ENCODE measurements around the gene SINHCAF.

Gene SINHCAF

DNA sequence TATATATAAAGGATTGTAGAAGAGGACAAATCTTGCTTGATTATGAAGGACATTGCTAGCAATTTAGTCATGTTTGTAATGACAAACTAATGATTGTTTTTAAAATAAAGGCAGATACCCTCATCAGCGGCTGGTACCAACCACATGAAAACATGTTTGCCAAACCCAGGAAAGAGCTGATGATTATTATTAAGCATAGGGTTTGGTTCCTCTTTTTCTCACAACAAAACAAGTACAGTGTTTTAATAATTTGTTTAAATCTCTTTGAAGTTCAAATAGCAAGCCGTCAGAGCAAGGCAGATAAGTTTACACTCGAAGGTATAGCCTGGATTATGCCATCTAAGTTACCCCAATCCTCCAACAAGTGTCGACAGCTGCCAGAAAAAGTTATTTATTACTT is 5.3 kb upstream of the SINHCAF start:
- no peak for DNase-seq

DNA sequence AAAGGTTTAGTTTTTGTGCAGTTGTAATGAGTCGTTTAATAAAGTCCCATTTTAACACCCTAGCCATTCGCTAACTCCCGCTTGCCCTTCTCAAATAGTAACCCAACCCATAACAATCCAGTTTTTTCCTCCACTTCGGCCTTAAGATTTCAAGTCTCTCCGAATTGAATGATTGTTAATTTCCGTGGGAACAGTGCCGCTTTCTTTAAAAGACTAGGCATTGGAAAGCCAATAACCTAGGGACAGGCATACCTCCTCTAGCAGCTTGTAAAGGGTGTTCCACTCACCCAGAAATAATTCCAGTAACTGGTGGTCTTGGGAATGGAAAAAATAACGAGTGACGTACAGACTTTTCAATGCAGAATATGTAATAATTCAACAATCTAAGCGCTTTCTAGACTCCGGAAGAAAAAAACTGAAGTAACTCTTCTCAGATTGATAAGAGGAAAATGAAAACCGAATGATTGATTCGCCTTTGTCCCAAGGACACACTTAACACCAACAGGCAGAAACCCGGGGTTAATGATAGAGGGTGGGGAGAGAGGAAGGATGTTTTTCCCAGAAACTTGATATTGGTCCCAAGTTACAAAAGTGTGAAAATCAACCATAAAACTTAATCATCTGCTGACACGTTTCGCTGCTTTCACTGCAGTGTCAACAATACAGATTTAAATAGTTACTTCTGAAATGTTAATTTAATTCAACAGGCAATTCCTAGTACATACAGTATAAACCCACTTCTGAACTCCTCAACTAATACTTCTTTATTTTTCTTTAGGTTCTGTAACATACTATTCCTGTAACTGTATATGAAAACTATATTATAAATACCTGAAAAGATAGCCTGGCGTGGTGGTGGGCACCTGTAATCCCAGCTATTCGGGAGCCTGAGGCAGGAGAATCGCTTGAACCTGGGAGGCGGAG is 1.0 kb upstream of the SINHCAF start:
- DNase-seq: peak in 1 of 14 donors; percentile 6

DNA sequence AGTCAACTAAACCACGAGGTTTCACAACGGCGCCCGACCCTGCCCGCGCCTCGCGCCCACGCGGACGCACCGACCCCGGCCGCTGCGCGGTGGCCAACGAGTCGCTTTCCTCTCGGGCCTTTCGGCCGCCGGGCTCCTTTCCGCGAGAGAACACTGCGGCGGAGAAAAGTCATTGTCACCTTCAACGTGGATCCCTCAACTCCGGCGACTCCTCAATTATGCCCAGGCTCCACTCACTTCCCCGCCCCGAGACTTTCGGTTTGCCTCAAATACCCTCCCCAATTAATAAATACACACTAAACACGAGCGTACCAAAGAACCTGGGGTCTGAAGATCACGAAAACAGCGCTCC is 450 bp downstream of the SINHCAF start:
- DNase-seq: peak in 6 of 14 donors; percentile 29 to 60 (median 53)

DNA sequence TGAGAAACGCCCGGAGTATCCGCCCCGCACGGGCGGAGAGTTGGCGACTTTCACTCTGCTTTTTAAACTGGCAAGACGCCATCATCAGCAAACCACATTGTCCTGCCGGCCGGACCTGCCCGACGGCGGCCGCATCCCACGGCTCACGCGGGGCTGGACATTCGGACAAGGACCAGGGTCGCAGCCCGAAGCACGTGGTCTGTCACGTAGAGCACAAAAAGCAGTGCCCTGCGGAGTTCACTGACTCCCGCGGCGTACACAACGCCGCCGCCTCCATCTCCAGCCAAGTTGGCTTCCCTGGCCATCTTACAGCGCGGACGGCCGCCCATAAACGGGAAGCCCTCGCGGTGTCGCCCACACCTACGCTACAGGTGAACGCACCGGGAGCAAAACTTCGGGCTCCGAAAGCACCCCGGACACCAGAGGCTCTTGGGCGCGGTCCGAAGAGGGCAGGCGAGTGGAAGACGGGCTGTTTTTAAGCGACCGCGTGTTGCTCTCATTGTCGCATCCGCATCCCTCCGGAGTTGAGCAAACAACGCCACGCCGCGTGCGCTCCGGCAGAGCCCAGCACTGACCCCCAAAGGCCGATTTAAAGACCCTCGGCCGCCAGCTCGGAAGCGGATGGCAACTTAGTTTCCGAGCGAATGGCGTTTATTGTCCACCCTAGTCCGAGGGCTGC is 966 bp downstream of the SINHCAF start:
- peak in 10 of 14 donors; percentile 29 to 60 (median 50) for DNase-seq

DNA sequence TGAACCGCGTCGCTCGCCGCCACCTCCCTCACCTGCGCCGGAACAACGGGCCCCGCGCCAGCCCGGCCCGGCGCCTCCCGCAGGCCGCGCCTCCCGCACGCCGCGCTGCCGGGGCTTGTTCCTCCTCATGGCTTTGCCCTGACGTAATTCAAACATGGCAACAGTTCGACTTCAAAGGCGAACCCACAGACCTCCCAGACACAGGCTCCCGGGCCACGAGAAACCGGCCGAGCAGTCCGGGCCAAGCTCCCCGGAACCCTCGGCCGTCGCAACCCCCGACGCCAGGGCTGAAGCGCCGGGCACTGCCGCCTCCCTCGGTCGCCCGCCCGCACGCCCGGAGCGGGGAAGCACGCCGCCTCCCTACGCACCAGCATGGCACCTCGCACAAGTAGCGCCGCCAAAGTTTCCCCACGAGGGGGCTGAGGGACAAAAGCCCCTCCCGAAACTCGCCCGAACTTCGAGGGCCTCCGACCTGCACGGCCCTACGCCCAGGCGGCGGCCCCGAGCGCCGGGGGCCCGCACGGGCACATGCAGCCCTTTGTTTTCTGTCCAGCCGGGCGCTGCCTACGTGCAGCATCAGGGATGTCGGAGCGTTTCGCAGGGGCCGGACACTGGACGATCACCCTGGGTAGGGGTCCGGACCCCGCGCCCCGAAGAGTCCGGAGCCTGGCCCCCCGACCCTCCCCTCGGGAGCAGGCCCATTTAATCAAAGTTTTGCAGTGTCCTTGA is 1.7 kb downstream of the SINHCAF start:
- DNase-seq: peak in 12 of 14 donors; percentile 16 to 57 (median 39)

DNA sequence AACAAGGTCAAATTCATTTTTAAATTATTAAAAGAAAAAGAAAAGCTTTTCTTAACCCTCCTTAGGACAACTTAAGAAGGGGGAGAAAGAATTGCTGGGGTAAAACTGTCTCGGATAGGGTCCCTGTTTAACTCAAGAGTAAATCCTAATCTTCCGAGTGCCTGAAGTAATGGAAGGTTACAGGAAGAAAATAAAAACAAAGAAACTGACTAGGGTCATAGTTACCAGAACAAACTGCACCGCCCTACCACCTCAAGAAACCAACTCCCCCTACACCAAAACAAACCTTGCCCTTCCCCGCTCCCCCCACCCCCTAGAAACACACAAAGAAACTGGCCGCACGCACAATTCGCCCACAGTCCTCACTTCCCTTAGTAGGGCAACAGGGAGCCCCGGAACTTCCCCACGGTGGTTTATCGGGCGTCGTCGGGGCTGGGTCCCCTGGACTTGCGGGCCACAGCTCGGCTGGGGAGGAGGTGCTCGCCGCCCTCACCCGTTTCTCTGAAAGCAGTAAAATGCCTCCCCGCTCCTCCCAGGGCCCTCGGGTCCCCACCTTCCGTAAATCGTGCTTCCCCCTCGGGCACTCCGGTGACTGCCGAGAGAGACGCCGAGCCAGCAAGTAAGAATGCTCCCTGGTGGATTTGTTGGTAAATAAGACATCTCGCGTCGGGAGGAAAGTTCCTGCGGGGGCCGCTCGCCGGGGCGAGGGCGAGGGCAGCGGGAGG is 2.4 kb downstream of the SINHCAF start:
- peak in 7 of 14 donors; percentile 9 to 48 (median 33) for DNase-seq

DNA sequence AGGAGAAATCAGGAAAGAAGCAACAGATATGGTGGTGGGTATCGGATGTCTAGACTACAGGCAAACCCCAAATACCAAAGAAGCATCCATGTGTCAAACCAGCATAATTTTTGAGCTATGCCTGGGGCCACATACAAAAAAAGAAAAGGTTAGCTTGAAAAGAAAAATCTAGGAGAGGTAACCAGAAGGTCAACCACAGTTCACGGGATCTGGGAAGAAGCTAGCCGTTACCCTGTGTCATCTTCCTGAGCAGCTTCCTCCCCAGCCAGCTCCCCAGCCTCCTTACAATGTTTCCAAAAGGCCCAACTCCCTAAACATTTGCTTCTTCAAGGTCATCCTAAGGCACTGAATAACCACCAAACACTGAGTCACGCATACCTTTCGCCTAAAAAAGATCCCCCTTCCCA is 3.1 kb downstream of the SINHCAF start:
- DNase-seq: no peak

DNA sequence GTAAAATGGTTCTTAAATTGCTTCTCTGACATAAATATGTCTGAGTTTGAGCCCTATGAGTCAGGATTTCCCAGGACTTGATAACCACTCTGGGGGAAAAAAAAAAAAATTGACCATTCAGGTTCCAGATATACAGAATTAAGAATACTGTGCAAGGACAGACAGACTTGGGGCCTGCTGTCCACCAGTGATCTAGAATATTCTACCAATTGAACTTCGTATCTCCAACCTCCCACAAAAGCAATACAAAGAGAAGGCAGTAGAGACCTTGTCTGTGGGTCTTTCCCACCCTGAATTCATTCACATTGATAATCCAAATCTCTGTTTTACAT is 4.1 kb downstream of the SINHCAF start:
- no peak for DNase-seq

DNA sequence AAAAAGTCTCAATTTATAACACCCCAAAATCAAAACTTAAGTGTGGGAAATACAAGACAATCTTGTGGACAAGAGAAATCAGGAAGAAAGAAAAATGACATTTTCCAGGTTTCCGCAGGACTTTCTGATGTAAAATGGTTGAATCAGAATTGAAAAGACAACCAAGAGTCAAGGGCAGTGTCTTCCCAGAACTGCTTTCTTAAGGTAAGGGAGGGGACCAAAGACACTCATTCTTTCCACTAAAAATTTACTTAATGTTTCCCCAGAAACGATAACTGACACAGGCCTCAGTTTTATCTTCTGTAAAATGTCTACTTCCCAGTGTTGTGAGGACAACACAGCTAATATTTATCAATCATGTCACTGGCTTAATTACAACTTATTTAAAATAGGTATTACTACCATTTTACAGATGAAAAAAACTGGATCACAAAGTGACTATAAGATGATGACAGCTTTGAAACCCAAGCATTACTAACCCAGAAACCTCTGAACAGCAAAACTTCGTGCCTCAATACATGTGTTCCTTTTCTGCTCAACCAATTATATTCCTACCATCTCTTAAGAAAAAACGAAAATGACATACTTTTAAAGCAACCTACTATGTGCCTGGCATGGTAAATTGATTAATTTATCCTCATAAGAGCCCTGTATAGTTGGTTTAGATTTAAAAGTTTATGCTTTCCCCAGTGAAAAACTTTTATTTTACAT is 4.6 kb downstream of the SINHCAF start:
- DNase-seq: no peak

DNA sequence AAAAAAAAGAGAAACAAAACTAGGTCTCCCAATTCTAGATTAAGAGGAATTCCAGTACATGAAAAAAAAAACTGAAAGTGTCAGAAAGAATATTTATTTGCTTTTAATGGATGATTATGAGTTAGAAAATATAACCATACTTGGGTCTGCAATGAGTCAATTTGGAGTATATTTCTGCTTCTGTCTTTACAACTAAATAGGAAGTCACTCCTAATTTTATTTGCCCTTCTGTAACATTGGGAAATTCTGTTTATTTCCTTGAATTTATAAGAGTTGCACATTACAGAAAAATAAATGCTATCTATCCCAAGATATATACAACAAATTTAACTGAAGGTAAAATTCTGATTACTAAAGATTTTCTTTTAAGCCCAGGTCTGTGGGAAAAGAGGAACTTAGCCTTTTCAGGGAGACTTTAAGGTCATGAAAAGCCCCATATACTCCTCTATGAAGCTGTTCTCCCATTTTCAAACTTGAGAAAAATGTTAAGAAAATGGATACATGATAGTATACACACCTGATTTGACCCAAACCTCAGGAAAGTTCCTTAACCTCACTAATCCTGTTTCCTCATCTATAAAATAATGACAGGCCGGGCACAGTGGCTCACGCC is 7.2 kb downstream of the SINHCAF start:
- DNase-seq: no peak

DNA sequence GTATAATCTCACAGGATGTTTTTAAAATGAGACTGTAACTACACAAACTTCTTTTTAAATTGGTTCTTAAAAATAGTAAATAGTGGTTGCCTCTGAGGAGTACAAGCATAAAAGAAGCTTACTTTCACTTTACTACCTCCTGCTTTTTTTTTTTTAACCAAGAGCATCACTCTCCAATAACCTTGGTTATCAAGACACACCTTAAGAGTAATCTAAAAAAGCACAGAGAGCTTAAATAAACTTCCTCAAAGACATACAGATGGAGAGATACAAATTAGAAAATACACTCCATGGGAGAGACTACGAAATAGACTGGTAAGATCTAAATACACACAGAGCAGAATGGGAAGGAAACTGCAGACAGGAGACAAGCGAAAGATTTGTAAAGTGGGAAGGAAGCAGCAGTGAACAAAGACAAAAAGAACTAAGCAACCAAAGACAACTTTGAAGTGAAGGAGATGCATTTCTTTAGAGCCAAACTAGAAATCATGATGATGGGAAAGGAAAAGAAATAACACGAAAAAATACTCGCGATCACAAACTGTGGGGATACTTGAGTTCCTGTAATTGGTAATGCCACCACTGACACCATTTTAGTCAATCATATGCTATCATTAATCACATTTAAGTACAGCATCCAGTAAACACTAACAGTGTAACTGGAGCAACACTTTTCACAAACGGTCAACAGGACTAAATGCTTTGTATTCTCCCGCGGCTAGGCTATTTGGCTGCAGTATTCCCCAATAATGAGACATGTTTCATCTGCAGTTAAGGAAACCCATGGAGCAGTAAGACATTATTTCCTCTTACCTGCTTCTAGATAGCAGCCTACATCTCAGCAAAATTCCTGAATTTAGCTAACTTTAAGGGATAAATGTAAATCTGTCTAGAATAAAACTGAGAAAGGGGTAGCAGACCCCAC is 8.2 kb downstream of the SINHCAF start:
- no peak for DNase-seq

DNA sequence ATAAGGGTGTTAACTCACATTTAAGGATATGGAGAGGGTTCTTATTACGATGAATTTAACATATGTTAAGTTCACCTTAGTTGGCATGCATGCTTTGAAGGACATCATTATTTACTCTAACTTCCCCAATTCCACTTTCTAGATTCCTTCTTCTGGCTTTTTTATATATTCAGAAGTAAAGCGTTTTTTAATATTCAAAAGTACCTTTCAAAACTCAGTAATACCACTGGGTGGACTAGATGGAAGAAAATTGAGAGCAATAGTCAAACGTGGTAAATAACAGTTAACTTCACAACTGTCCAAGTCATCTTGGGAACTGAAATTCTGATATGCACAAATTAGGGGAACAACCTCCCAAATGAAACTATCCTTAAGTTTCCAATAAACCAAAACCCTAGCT is 9.1 kb downstream of the SINHCAF start:
- DNase-seq: no peak

DNA sequence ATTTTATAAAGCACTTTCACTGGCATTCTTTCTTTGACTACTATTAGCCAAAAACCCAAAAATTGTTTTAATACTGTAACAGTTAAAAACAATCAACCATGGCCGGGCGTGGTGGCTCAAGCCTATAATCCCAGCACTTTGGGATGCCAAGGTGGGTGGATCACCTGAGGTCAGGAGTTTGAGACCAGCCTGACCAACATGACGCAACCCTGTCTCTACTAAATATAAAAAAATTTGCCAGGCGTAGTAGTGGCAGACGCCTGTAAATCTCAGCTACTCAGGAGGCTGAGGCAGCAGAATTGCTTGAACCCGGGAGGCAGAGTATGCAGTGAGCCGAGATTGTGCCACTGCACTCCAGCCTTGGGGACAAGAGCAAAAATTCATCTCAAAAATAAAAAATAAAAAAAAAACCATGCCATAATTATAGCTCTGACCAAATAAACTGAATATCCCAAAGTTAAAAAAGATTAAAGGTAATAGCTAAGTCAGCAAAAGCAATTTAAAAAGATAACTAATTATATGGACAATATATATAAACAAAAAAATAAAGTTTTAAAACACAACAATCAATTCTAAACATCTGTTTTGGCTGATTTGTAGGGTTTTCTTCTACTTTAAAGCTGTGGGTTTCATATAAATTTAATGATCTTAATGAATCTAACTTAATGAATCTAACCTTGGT is 10.0 kb downstream of the SINHCAF start:
- DNase-seq: no peak

DNA sequence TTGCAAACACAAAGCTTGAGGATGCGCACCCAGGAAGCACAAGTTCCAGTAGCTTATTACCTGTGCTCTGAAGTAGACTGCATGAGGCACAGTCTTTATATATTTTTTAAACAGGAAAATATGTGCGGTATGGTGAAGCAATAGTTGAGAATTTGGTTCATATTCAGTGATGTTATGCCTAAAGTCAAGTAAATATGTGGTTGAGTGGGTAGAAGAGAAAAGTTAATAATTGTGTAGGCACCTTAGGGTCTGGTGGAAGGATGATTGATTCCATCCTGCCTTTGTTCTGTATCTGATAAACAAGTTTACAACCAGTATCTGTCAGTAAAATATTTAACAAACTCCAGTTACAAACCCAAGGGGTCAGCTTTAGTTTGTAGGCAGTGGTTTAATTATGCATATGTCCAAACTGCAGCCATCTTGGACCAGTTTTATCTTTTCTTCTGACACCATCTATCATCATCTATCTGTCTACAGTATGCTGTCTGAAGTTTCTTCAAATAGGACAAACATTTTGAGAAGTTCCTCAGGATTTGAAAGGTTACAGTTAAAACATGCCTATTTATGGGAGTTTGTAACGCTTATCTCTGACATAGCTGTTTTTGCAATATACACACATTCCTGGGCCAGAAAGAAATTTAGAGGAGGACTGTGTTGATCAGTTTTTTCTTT is 10.8 kb downstream of the SINHCAF start:
- DNase-seq: no peak

DNA sequence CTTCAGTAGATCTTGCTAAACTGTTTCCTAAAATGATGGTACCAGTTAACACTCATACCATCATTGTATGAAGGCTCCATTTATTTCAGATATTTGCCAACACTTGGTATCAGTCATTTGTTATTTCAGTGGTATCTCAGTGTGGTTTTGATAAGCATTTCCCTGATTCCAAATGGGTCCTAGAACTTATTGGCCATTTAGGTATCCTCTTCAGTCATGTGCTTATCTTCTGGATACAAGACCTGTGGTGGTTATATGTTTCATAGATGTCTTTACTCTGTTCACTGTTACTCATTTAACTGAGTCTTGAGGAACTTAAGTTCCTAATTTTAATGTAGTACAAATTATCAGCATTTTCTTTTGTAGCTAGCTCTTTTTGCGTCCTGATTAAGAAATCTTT is 13.5 kb downstream of the SINHCAF start:
- no peak for DNase-seq

DNA sequence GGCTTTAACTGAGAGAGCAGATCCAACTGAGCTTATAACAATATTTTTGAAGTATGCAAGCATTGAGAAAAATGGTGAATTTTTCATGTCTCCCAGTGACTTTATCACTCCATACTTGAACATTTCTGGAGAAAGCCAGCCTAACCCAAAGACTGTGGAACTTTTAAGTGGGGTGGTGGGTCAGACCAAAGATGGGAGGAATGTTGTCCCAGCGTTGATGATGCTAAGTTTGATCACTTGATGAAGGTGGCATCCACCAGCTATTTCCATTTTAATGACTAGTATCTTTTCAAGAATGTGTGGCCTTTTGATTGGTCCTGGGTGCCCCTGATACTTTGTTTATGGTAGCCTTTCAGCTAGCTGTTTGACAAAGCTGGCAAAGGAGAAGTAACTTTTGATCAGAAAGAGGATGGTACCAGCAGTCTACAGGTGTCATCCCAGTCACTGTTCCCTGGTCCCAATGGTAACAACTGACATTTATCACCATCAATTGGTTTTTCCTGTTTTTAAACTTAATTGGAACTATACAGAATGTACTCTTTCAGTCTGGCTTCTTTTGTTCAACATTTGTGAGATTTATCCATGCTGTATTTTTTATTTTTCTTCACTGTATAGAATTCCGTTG is 14.2 kb downstream of the SINHCAF start:
- no peak for DNase-seq

DNA sequence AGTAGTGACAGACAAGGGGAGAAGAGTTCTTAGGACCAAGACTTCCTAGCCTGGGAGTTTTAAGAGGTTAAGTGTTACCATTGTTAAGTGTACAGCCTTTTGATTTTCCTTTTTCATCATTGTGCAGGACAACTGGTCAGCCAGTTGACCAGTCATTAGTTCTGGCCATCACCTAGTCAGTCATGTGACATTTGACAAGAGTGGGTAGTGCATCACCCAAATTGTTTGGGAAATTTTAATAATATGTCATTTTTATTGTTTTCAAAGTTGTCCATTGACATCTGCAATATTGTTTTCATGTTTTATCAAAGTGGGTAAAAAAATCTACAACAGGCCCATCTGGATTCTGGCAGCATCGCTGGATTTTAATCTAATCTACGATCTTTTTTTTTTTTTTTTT is 15.5 kb downstream of the SINHCAF start:
- no peak for DNase-seq

DNA sequence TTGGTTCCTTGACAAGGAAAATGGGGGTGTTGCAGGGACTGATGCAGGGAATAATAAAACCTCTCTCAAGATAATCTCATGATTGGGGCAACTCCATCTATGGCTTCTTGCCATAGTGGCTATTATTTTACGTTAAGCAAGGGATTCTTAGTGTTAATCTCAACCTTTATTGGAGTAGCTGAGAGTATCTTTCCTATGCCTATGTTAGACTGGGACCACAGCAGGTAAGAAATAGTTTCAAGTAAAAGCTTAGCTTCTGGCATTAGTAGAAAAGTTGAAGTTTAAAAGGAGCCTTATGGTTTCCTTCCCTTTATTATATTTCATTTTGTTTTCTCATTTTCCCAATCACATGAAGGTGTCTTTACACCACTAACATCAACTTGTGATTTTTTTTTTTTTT is 16.7 kb downstream of the SINHCAF start:
- DNase-seq: no peak

DNA sequence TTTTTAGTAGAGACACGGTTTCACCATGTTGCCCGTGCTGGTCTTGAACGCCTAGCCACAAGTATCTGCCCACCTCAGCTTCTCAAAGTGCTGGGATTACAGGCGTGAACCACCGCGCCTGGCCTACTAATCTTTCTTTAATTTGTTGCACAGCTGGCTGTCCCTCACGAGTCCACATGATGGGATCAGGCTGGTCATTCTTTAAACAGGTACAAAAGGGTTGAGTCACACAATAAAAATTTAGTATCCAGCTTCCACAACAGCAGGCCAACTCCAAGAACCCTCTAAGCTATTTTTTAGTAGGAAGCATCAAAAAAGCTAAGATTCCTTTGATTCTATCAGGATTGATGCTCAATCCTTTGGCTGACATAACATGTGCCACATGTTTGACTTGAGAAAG is 17.8 kb downstream of the SINHCAF start:
- no peak for DNase-seq

Data from C1 segment of cervical spinal cord (tissue), 14 donors.